ENCODE results near the gene TBXA2R.
"Not testable (repeated sequence)": the region's sequence is repeated elsewhere in the genome, so short reads cannot be mapped to it uniquely, and the experiment has no call there.

TBXA2R gene

GRCh38 chr19:3576696-3577443, 29.8 kb downstream of the TBXA2R start:
- DNase-seq: no peak

GRCh38 chr19:3575949-3576673, 30.6 kb downstream of the TBXA2R start:
- DNase-seq: no peak

- DNase-seq: no peak
Observed at GRCh38 chr19:3575260-3575741, 31.4 kb downstream of the TBXA2R start.

- DNase-seq: peak; percentile 95
Observed at GRCh38 chr19:3573858-3574637, 32.6 kb downstream of the TBXA2R start.

GRCh38 chr19:3573162-3573857, 33.4 kb downstream of the TBXA2R start:
- DNase-seq: no peak

- no peak for DNase-seq
Observed at GRCh38 chr19:3572855-3573161, 33.9 kb downstream of the TBXA2R start, which contains the start of gene HMG20B. Gene HMG20B (plus strand): TSS chr19:3572944. CDS start chr19:3573310, 366 bp downstream.

- peak; percentile 100 for DNase-seq
Observed at GRCh38 chr19:3572132-3572854, 34.4 kb downstream of the TBXA2R start.

GRCh38 chr19:3570606-3571011, 36.1 kb downstream of the TBXA2R start:
- DNase-seq: no peak

- DNase-seq: not testable (repeated sequence)
Observed at GRCh38 chr19:3570042-3570441, 36.6 kb downstream of the TBXA2R start.

GRCh38 chr19:3565139-3565538, 41.5 kb downstream of the TBXA2R start:
- no peak for DNase-seq

GRCh38 chr19:3563709-3564524, 42.8 kb downstream of the TBXA2R start:
- DNase-seq: no peak

- DNase-seq: peak; percentile 93
Observed at GRCh38 chr19:3557461-3558248, 49.0 kb downstream of the TBXA2R start, which contains the start of gene MFSD12. Gene MFSD12 (minus strand): TSS chr19:3557586. CDS start chr19:3557403, 183 bp downstream.

- DNase-seq: peak; percentile 45
Observed at GRCh38 chr19:3556978-3557460, 49.7 kb downstream of the TBXA2R start.

GRCh38 chr19:3556423-3556977, 50.2 kb downstream of the TBXA2R start:
- no peak for DNase-seq

GRCh38 chr19:3555653-3556422, 50.8 kb downstream of the TBXA2R start:
- no peak for DNase-seq

- no peak for DNase-seq
Observed at GRCh38 chr19:3554254-3555083, 52.2 kb downstream of the TBXA2R start.

GRCh38 chr19:3551792-3552095, 54.9 kb downstream of the TBXA2R start:
- DNase-seq: no peak

All from HCEC 1CT (cell line).